ENCODE results near the gene FRAT2. TPM values are rescaled to one million over a fixed set of nuclear protein-coding genes. Genes with fewer than 3 reads are reported as not detected.

The FRAT2 gene
- total and polyA plus RNA-seq, 2 of the 13 experiments (the other 11 are each of a cell fraction or from before 2014, with no cell fraction given): 7.2 to 14.1 TPM

DNA sequence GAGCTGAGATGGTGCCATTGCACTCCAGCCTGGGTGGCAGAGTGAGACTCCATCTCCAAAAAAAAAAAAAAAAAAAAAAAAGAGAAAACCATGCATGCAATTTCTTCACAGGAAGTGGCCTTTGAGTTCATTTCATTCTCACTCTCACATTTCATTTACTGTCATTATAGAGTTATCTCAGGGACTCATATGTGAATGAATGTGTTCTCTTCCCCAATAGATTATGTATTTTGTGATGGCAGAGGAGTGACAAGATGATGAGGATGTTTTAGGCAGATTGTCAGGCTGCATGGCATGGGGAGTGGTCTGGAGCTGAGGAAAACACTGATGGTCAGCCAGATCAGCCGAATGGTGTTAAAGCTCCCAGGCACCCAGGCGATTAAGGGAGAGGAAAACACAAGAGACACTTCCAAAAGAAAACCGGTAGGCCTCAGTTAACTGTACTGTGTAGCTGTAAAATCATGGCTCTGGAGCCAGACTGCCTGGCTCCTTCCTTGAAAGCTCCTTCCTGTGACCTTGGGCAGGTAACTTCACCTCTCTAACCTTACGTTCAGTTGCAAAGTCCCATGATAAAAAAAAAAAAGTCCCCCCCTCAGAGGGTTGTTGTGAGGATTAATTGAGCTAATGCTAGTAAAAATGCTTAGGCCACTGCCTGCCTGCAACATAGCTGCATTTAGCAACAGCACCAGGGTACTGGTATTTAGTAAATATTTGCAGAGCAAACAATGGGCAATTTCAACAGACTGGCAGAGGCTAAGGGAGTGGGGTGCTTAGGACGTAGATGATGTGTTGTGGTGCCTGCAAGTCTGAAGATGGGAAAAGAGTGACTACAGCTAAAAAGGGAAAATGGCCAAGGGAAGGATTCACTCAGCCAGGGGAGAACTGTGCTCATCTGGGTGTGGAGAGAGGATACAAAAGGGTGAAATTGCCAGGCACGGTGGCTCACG, 6.9 kb downstream of the FRAT2 start (continued):
- TF ChIP-seq, protein P1, sequence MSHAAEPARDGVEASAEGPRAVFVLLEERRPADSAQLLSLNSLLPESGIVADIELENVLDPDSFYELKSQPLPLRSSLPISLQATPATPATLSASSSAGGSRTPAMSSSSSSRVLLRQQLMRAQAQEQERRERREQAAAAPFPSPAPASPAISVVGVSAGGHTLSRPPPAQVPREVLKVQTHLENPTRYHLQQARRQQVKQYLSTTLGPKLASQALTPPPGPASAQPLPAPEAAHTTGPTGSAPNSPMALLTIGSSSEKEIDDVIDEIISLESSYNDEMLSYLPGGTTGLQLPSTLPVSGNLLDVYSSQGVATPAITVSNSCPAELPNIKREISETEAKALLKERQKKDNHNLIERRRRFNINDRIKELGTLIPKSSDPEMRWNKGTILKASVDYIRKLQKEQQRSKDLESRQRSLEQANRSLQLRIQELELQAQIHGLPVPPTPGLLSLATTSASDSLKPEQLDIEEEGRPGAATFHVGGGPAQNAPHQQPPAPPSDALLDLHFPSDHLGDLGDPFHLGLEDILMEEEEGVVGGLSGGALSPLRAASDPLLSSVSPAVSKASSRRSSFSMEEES (CRISPR knock-in tag; IDR thresholded peaks at IDR 0.05): peak; percentile 64; the same call in 1 of the 2 replicates
- TF ChIP-seq, protein P2, sequence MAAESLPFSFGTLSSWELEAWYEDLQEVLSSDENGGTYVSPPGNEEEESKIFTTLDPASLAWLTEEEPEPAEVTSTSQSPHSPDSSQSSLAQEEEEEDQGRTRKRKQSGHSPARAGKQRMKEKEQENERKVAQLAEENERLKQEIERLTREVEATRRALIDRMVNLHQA (CRISPR knock-in tag; IDR thresholded peaks at IDR 0.05): no peak
- TF ChIP-seq ZNF10 (CRISPR knock-in tag; IDR thresholded peaks at IDR 0.05; ENCODE audit: borderline replicate concordance, low read depth) (no peak), REXO4 (CRISPR knock-in tag; IDR thresholded peaks at IDR 0.05; ENCODE audit: borderline replicate concordance) (no peak), GABPA (IDR thresholded peaks at IDR 0.05; ENCODE audit: low read depth, low read length) (no peak), GABPA (CRISPR knock-in tag; IDR thresholded peaks at IDR 0.05; ENCODE audit: low read depth) (no peak), ARID2 (CRISPR knock-in tag; IDR thresholded peaks at IDR 0.05; ENCODE audit: borderline replicate concordance) (no peak), CC2D1A (CRISPR knock-in tag; IDR thresholded peaks at IDR 0.05) (no peak), ZNF432 (CRISPR knock-in tag; IDR thresholded peaks at IDR 0.05; ENCODE audit: borderline replicate concordance) (no peak), HNF4G (IDR thresholded peaks at IDR 0.05; ENCODE audit: borderline replicate concordance, low read depth, low read length) (peak; percentile 38; the same call in 1 of the 2 replicates), HNF4G (CRISPR knock-in tag; IDR thresholded peaks at IDR 0.05; ENCODE audit: borderline replicate concordance, low read depth) (no peak), FOXK2 (IDR thresholded peaks at IDR 0.05) (peak; percentile 61; the same call in 1 of the 2 replicates), NRL (CRISPR knock-in tag; IDR thresholded peaks at IDR 0.05; ENCODE audit: borderline replicate concordance) (no peak), MZF1 (CRISPR knock-in tag; IDR thresholded peaks at IDR 0.05; ENCODE audit: borderline replicate concordance) (no peak), SOX6 (IDR thresholded peaks at IDR 0.05) (no peak), SOX6 (CRISPR knock-in tag; IDR thresholded peaks at IDR 0.05) (peak; percentile 86), FOXC1 (CRISPR knock-in tag; IDR thresholded peaks at IDR 0.05; ENCODE audit: borderline replicate concordance) (no peak), MXI1 (IDR thresholded peaks at IDR 0.05; ENCODE audit: borderline replicate concordance, low read depth, low read length) (peak; percentile 18; the same call in 1 of the 3 replicates), SMC3 (IDR thresholded peaks at IDR 0.05; ENCODE audit: low read length) (peak; percentile 41; the same call in 1 of the 2 replicates)
- TF ChIP-seq, protein P3, sequence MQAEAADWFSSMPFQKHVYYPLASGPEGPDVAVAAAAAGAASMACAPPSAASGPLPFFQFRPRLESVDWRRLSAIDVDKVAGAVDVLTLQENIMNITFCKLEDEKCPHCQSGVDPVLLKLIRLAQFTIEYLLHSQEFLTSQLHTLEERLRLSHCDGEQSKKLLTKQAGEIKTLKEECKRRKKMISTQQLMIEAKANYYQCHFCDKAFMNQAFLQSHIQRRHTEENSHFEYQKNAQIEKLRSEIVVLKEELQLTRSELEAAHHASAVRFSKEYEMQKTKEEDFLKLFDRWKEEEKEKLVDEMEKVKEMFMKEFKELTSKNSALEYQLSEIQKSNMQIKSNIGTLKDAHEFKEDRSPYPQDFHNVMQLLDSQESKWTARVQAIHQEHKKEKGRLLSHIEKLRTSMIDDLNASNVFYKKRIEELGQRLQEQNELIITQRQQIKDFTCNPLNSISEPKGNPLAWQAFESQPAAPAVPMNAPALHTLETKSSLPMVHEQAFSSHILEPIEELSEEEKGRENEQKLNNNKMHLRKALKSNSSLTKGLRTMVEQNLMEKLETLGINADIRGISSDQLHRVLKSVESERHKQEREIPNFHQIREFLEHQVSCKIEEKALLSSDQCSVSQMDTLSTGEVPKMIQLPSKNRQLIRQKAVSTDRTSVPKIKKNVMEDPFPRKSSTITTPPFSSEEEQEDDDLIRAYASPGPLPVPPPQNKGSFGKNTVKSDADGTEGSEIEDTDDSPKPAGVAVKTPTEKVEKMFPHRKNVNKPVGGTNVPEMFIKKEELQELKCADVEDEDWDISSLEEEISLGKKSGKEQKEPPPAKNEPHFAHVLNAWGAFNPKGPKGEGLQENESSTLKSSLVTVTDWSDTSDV (CRISPR knock-in tag; IDR thresholded peaks at IDR 0.05): no peak
- TF ChIP-seq, protein P4, sequence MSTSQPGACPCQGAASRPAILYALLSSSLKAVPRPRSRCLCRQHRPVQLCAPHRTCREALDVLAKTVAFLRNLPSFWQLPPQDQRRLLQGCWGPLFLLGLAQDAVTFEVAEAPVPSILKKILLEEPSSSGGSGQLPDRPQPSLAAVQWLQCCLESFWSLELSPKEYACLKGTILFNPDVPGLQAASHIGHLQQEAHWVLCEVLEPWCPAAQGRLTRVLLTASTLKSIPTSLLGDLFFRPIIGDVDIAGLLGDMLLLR (CRISPR knock-in tag; IDR thresholded peaks at IDR 0.05): no peak
- TF ChIP-seq, protein P5, sequence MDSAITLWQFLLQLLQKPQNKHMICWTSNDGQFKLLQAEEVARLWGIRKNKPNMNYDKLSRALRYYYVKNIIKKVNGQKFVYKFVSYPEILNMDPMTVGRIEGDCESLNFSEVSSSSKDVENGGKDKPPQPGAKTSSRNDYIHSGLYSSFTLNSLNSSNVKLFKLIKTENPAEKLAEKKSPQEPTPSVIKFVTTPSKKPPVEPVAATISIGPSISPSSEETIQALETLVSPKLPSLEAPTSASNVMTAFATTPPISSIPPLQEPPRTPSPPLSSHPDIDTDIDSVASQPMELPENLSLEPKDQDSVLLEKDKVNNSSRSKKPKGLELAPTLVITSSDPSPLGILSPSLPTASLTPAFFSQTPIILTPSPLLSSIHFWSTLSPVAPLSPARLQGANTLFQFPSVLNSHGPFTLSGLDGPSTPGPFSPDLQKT (CRISPR knock-in tag; IDR thresholded peaks at IDR 0.05; ENCODE audit: borderline replicate concordance): no peak
